Neutrophil (primary cell): Measurements from ENCODE around the gene KCNK6.
A peak's percentile ranks its signal among the peaks of the same experiment; 100 is the strongest.

Experiments
- H3K27ac ChIP-seq: fragments of 200-600 bp; sonication (generic); 2 replicates; pipeline ENCODE4 v1.5.1; 2016; ENCODE audit warnings: mild to moderate bottlenecking, moderate library complexity
- H3K27me3 ChIP-seq: fragments of 200-600 bp; sonication (generic); 2 replicates; pipeline ENCODE4 v1.6.0; 2016; ENCODE audit warnings: mild to moderate bottlenecking
- H3K36me3 ChIP-seq: fragments of 200-600 bp; sonication (generic); 2 replicates; pipeline ENCODE4 v1.5.1; 2017
- H3K4me1 ChIP-seq, 2 experiments: fragments of 200-600 bp in 1 of 2; sonication (generic) in 1 of 2; 1 replicate in 1 of 2; 2 replicates in 1 of 2; pipeline versions ENCODE4 v1.5.1 to v1.6.1; 2013 to 2016; ENCODE audit warnings: low read depth in 1 of 2, low read length in 1 of 2, mild to moderate bottlenecking in 1 of 2, moderate library complexity in 1 of 2; ENCODE audit not compliant: control insufficient read depth in 1 of 2, insufficient read depth in 1 of 2
- H3K4me3 ChIP-seq, 2 experiments: fragments of 200-600 bp in 1 of 2; sonication (generic) in 1 of 2; 1 replicate in 1 of 2; 2 replicates in 1 of 2; pipeline ENCODE4 v1.5.1; 2013 to 2016; ENCODE audit warnings: low read depth in 1 of 2, low read length in 1 of 2, mild to moderate bottlenecking in 1 of 2, moderate library complexity in 1 of 2
- H3K9me3 ChIP-seq: fragments of 200-600 bp; sonication (generic); 2 replicates; pipeline ENCODE4 v1.5.1; 2016
- TF ChIP-seq, protein P1 (sequence below): fragments of 200-600 bp; sonication (generic); IDR thresholded peaks from 2 replicates; pipeline ENCODE4 v1.5.1; 2016; ENCODE audit warnings: antibody characterized with exemption

The KCNK6 gene

DNA sequence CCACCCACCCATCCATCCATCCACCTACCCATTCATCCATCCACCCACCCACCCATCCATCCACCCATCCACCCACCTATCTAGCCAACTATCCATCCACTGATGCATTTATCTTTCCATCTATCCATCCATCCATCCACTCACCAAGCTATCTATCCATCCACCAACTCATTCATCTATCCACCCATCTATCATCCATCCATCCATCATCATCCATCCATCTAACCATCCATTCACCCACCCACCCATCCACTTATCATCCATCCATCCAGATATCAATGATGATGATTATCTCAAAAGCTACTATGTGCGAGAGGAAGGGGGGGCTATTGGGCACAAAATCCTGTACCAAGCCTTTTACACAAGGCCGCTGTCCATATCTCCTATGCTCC, 9.4 kb upstream of the KCNK6 start:
- no peak overlapping the region for H3K4me3 ChIP-seq
- no peaks in the 10 kb centered on the region for H3K9me3 ChIP-seq
- no peak overlapping the region for H3K27ac ChIP-seq
- H3K27me3 ChIP-seq, result no peaks in the 10 kb centered on the region
- H3K4me1 ChIP-seq, result peaks cover 11 to 21% of the 10 kb centered on the region in 2 experiments
- TF ChIP-seq, protein P1, sequence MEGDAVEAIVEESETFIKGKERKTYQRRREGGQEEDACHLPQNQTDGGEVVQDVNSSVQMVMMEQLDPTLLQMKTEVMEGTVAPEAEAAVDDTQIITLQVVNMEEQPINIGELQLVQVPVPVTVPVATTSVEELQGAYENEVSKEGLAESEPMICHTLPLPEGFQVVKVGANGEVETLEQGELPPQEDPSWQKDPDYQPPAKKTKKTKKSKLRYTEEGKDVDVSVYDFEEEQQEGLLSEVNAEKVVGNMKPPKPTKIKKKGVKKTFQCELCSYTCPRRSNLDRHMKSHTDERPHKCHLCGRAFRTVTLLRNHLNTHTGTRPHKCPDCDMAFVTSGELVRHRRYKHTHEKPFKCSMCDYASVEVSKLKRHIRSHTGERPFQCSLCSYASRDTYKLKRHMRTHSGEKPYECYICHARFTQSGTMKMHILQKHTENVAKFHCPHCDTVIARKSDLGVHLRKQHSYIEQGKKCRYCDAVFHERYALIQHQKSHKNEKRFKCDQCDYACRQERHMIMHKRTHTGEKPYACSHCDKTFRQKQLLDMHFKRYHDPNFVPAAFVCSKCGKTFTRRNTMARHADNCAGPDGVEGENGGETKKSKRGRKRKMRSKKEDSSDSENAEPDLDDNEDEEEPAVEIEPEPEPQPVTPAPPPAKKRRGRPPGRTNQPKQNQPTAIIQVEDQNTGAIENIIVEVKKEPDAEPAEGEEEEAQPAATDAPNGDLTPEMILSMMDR, result no peak
- H3K36me3 ChIP-seq, result peaks cover 40% of the 10 kb centered on the region

DNA sequence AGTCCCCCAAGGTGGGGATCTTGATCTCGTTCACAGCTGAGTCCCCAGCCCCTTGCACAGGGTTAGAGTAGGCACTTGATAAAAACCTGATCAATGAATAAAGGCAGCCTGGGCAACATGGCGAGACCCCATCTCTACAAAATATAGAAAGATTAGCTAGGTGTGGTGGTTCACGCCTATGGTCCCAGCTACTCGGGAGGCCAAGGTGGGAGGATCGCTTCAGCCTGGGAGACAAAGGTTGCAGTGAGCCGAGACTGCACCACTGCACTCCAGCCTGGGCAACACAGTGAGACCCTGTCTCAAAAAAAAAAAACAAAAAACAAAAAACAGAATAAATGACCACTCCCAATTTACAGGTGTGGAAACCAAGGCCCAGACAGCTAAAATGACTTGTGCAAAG, 8.7 kb upstream of the KCNK6 start:
- H3K36me3 ChIP-seq, result peaks cover 35% of the 10 kb centered on the region
- no peaks in the 10 kb centered on the region for H3K27me3 ChIP-seq
- TF ChIP-seq, protein P1, result no peak
- H3K27ac ChIP-seq, result no peak overlapping the region
- no peak overlapping the region for H3K4me3 ChIP-seq
- peaks cover 15 to 27% of the 10 kb centered on the region in 2 experiments for H3K4me1 ChIP-seq
- H3K9me3 ChIP-seq, result no peaks in the 10 kb centered on the region

DNA sequence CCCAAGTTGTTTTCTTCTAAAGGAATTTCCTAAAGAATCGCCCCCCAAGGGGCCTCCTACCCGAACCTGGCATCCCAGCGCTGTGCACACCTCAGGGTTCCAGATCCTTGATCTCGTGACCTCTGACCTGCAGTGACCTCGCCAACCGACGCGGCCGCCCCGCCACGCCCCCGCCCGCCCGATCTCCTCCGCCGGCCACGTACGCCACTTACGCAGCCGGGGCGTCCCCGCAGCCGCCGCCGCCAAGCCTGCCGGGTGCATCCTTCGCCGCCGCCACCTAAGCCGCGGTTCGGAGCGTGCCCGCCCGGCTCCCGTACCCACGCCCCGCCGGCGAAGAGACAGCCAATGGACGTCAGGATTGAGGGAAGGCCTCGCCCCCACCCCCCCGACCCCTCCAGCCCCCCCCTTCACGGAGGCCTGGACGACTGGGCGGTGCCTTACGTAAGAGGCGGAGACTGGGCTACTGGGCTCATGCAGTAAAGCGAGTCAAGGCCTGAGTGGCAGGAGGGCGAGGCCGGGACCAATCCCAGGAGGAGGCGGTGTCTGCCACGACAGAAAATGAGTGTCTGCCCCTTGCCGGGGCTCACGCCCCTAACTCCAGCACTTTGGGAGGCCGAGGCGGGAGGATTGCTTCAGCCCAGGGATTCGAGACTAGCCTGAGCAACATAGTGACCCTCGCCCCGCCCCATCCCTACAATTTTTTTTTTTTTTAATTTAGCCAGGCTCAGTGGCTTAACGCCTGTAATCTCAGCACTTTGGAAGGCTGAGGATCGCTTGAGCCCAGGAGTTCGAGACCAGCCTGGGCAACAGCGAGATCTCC, 3.8 kb upstream of the KCNK6 start, which contains the start of gene YIF1B:
Gene YIF1B, minus strand, starts transcription at position 291 of the 820 bp plus-strand sequence. Its CDS starts 30 bp downstream, at position 261.
- TF ChIP-seq, protein P1, result peak; percentile 57
- peak within 1 kb of the TSS; percentile 72 to 77 for H3K4me3 ChIP-seq
- peaks cover 60 to 76% of the 10 kb centered on the region in 2 experiments for H3K4me1 ChIP-seq
- H3K27ac ChIP-seq, result peak within 1 kb of the TSS; percentile 97
- H3K9me3 ChIP-seq, result no peaks in the 10 kb centered on the region
- H3K27me3 ChIP-seq, result no peaks in the 10 kb centered on the region
- no peaks in the 10 kb centered on the region for H3K36me3 ChIP-seq

DNA sequence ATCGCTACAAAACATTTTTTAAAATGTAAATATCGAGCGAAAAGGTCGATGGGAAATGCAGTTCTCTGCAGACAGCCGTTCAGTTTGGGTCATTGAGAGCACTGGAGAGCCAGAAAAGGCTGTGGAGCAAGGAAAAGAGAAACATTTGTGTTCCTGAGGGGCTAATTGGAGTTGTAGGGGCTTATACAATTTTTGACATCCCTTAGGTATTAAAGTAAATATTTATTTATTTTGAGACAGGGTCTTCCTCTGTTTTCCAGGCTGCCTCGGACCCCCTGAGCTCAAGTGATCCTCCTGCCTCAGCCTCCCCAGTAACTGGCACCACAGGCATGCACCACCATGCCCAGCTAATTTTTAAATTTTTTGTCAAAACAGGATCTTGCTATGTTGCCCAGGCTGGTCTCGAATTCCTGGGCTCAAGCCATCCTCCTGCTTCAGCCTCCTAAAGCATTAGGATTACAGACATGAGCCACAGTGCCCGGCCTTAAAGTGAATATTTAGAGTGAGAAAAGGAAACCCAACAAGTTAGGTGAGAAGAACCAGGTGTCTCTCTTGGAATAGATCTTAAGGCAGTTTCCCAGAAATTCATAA, 3.1 kb upstream of the KCNK6 start:
- H3K36me3 ChIP-seq, result no peaks in the 10 kb centered on the region
- H3K9me3 ChIP-seq, result no peaks in the 10 kb centered on the region
- TF ChIP-seq, protein P1, result no peak
- H3K27me3 ChIP-seq, result no peaks in the 10 kb centered on the region
- H3K4me1 ChIP-seq, result peaks cover 67 to 83% of the 10 kb centered on the region in 2 experiments
- peak overlapping the region; percentile 97 for H3K27ac ChIP-seq
- H3K4me3 ChIP-seq, result peak overlapping the region; percentile 72 to 77

DNA sequence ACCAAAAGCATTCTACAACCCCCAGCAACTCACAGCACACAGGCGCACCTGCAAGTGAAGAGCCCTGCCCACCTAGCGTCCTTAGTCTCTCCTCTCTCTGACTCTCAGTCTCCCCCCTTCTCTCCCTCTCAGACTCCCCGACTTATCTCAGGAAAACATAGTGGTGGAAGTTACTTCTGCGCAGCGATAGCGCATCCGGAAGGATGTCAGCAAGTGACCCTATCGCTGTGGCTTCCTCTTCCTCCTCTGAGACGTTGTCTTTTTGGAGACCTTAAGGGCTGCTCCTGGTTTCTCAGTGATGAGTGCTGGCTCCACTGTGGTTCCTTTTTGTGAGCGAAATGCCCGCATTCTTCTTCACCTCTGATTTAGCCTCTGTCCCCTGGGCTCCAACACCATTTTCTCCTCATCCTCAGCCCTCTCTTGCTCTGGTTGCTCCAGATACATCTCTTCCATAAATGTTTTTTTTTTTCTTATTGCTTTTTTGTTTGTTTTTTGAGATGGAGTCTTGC, 2.5 kb upstream of the KCNK6 start:
- Histone ChIP-seq H3K36me3 (no peaks in the 10 kb centered on the region), H3K4me1 (peaks cover 69 to 84% of the 10 kb centered on the region in 2 experiments), H3K4me3 (peak overlapping the region; percentile 72 to 77), H3K9me3 (no peaks in the 10 kb centered on the region), H3K27me3 (no peaks in the 10 kb centered on the region), H3K27ac (peak overlapping the region; percentile 97)
- TF ChIP-seq, protein P1, result no peak
